GM19238 (cell line): ENCODE measurements around the gene GPBP1L1.
A peak's percentile ranks its signal among the peaks of the same experiment; 100 is the strongest.
"Not testable (repeated sequence)": the region's sequence is repeated elsewhere in the genome, so short reads cannot be mapped to it uniquely, and the experiment has no call there.

Source experiments
- DNase-seq: peaks from one replicate; pipeline ENCODE4 v3.0.0; 2011; ENCODE audit warnings: low spot score; ENCODE audit not compliant: insufficient read length

The GPBP1L1 gene, protein sequence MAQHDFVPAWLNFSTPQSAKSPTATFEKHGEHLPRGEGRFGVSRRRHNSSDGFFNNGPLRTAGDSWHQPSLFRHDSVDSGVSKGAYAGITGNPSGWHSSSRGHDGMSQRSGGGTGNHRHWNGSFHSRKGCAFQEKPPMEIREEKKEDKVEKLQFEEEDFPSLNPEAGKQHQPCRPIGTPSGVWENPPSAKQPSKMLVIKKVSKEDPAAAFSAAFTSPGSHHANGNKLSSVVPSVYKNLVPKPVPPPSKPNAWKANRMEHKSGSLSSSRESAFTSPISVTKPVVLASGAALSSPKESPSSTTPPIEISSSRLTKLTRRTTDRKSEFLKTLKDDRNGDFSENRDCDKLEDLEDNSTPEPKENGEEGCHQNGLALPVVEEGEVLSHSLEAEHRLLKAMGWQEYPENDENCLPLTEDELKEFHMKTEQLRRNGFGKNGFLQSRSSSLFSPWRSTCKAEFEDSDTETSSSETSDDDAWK

GRCh38 chr1:45686288-45687013 is at the start of gene GPBP1L1:
GPBP1L1 (minus strand) TSS chr1:45686533; CDS start chr1:45659087, 27,446 bp downstream.
- DNase-seq = peak; percentile 93

GRCh38 chr1:45730780-45731319 is 44.5 kb upstream of the GPBP1L1 start:
- no peak for DNase-seq

GRCh38 chr1:45730075-45730779 is 43.9 kb upstream of the GPBP1L1 start:
- DNase-seq = no peak

DNA sequence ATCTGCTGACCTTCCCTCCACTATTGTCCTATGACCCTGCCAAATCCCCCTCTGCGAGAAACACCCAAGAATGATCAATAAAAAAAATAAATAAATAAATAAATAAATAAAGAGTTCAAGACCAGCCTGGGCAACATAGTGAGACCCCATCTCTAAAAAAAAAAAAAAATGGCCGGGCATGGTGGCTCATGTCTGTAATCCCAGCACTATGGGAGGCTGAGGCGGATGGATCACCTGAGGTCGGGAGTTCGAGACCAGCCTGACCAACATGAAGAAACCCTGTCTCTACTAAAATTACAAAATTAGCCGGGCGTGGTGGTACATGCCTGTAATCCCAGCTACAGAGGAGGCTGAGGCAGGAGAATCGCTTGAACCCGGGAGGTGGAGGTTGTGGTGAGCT is 39.7 kb upstream of the GPBP1L1 start:
- not testable (repeated sequence) for DNase-seq

DNA sequence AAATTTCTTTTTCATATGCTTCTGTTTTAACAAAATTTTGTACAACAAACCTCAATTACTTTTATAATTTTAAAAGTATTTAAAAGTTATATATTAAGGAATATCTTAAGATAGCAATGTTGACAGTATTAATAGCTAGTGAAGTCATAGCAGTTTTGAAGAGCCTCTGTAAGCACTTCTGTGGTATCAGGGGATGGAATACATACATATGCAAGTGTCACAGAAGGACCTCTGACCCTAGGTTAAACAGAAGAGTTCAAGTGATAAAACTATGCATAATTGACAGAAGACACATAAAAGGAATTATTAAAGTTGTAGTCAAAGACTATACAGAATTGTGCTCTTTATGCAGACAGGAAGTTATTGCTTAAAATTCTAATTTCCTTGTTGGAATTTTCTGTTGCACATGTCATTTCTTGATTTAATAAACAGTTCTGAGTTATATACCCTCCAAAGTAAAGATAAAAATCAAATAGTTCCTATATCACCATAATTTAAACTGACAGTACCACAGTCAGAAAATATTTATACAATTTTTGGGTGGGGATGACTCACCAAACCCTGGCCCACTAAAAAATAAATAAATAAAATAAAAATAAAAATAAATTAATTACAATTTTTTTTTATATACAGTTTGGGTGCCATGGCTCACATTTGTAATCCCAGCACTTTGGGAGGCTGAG is 37.1 kb upstream of the GPBP1L1 start:
- DNase-seq = no peak

DNA sequence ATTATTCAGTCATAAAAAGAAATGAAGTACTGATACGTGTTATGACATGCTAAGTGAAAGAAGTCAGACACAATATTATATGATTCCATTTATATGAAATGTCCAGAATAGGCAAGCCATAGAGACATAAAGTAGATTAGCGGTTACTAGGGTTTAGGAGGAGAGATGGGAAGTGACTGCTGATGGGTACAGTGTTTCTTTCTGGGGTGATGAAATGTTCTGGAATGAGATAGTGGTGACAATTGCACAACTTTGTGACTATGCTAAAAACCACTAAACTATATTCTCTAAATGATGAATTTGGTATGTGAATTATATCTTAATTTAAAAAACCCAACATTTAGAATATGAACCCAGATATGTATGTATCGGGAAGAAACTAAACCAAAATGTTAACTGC is 36.5 kb upstream of the GPBP1L1 start:
- DNase-seq = no peak

DNA sequence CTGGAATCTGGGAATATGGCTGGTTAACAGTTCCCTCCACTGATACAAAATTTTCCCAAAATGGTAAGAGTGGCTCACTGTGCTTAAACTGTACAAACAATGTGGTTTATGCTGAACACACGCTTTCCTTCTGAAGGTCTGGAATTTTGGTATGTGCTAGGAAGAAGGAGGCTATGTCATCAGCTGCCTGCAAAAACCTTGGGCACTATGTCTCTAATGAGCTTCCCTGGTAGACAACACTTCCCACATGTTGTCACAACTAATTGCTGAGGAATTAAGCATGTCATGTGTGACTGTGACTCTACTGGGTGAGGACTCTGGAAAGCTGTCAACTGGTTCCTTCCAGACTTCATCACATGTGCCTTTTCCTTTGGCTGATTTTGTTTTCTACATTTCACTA is 34.9 kb upstream of the GPBP1L1 start:
- no peak for DNase-seq

DNA sequence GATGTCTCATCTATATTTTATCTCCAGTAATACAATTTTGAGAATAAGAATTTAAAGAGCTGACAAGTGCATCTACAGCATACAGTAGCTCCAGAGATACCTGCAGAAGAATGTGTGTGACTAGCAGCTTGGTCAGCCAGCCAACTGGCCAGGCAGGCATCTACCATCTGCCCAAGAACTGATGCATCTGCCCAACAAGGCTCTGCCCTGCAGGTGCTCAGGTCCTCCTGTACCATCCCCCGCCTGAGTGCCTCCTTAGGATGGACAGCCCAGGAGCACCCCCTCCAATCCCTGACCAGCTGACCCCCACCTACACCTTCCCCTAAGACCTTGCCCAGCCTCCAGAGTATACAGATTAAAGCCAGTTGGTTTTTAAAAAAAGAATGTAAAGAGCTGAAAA is 32.0 kb upstream of the GPBP1L1 start:
- no peak for DNase-seq

DNA sequence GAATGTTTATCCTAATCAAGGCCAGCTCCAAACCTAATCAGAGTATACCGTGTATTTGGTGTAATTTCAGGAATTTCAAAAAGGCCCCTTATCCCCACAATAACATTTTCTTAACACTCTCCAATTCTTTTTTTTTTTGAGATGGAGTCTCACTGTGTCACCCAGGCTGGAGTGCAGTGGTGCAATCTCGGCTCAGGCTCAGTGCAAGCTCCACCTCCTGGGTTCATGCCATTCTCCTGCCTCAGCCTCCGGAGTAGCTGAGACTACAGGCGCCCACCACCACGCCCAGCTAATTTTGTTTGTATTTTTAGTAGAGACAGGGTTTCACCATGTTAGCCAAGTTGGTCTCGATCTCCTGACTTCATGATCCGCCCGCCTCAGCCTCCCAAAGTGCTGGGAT is 31.1 kb upstream of the GPBP1L1 start:
- not testable (repeated sequence) for DNase-seq

- no peak for DNase-seq
Observed at GRCh38 chr1:45716700-45717099, 30.4 kb upstream of the GPBP1L1 start.

- DNase-seq = no peak
Observed at GRCh38 chr1:45713711-45714110, 27.4 kb upstream of the GPBP1L1 start.

GRCh38 chr1:45704637-45705036 is 18.3 kb upstream of the GPBP1L1 start:
- no peak for DNase-seq

GRCh38 chr1:45694823-45695222 is 8.5 kb upstream of the GPBP1L1 start:
- no peak for DNase-seq

GRCh38 chr1:45693811-45694210 is 7.5 kb upstream of the GPBP1L1 start:
- not testable (repeated sequence) for DNase-seq

GRCh38 chr1:45687754-45688740 is 1.7 kb upstream of the GPBP1L1 start, which contains the start of gene TMEM69:
TMEM69 (plus strand) TSS chr1:45688181; CDS start chr1:45691069, 2,888 bp downstream.
- peak; percentile 55 for DNase-seq

GRCh38 chr1:45687014-45687753 is 851 bp upstream of the GPBP1L1 start:
- peak; percentile 81 for DNase-seq

DNA sequence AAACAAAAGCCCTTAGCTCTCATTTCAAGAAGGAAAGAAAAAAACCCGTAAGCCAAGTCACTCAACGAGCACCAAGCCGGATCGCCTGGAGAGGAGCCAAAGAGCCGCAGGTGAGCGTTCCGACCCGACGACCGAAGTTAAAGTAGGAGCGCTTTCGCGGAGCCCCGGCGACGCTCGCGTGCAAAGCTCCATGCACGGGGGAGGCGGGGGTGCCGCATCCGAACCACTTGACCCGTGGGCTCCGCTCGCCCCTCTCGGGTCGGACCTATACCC is 382 bp downstream of the GPBP1L1 start:
- peak; percentile 6 for DNase-seq

- no peak for DNase-seq
Observed at GRCh38 chr1:45685308-45686014, 872 bp downstream of the GPBP1L1 start.

GRCh38 chr1:45684402-45684801 is 1.9 kb downstream of the GPBP1L1 start:
- no peak for DNase-seq
